ENCODE measurements around the gene U2AF1L4. TPM values are rescaled to one million over a fixed set of nuclear protein-coding genes. Genes with fewer than 3 reads are reported as not detected.

The U2AF1L4 gene
- total RNA-seq, 1 experiment from 2014 or later, result 14.3 TPM

GRCh38 chr19:35764432-35765315 lies 19.5 kb upstream of the U2AF1L4 start:
- intact Hi-C loops (cut with micrococcal nuclease; ENCODE audit: unreplicated experiment), result no loop called here
- peaks cover 7% of the 10 kb centered on the region for H3K79me2 ChIP-seq (ENCODE audit: low read depth)
- no TSS peak for BruUV-seq (replicated peaks)
- H3K9me2 ChIP-seq (ENCODE audit: insufficient read depth), result no peaks in the 10 kb centered on the region
- no peak overlapping the region for H2AFZ ChIP-seq
- H3K4me1 ChIP-seq (replicated peaks; ENCODE audit: insufficient read depth), result no peaks in the 10 kb centered on the region
- POLR2A ChIA-PET (ENCODE audit: unreplicated experiment), result no interaction called here
- CTCF ChIA-PET, result no interaction called here
- no peak for DNase-seq
- no peak overlapping the region for H3K27ac ChIP-seq
- H3K4me3 ChIP-seq, result no peak overlapping the region
- no peak overlapping the region for H3K4me2 ChIP-seq
- H3K36me3 ChIP-seq (ENCODE audit: low read depth), result no peaks in the 10 kb centered on the region; the same call in 1 of the 2 replicates
- H3F3A ChIP-seq (ENCODE audit: insufficient read depth, low read depth), result peaks cover 13% of the 10 kb centered on the region
- TF ChIP-seq CTCF (conservative IDR thresholded peaks at IDR 0.05) (no peak), EZH2 (IDR thresholded peaks at IDR 0.05; ENCODE audit: low read depth) (no peak)
- no peaks in the 10 kb centered on the region for H3K27me3 ChIP-seq (ENCODE audit: insufficient read depth, low read depth)
- H3K9me3 ChIP-seq (ENCODE audit: insufficient read depth, low read depth), result no peaks in the 10 kb centered on the region
- no peaks in the 10 kb centered on the region; the same call in 1 of the 2 replicates for H4K20me1 ChIP-seq (ENCODE audit: insufficient read depth)

DNA sequence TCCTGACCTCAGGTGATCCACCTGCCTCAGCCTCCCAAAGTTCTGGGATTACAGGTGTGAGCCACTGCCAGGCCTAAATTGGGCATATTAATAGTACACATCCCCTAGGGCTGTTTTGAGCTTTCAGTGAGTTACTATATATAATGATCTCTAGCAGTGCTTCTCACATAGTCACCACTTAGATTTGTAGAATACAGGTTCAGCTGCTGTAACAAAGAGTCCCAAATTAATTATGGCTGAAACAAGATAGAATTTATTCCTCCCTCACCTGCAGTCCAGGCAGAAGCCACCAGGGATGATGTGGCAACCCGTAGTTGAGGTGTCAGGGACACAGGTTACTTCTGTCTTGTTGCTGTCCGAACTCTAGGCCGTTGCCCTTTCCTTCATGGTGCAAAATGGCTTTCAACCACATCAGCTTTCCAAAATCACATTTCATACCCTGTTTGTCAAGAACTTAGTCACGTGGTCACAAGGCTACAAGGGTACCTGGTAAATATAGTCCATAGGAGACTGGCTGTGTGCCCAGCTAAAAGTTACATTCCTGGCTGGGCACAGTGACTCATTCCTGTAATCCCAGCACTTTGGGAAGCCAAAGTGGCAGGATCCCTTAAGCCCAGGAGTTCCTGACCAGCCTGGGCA lies 15.6 kb upstream of the U2AF1L4 start:
- TF ChIP-seq CTCF (conservative IDR thresholded peaks at IDR 0.05), result no peak
- TF ChIP-seq EZH2 (IDR thresholded peaks at IDR 0.05; ENCODE audit: low read depth), result no peak
- no TSS peak for BruUV-seq (replicated peaks)
- intact Hi-C loops (cut with micrococcal nuclease; ENCODE audit: unreplicated experiment), result no loop called here
- Histone ChIP-seq H3F3A (ENCODE audit: insufficient read depth, low read depth) (peaks cover 19% of the 10 kb centered on the region), H2AFZ (no peak overlapping the region), H3K27me3 (ENCODE audit: insufficient read depth, low read depth) (no peaks in the 10 kb centered on the region), H3K4me2 (no peak overlapping the region), H3K9me3 (ENCODE audit: insufficient read depth, low read depth) (no peaks in the 10 kb centered on the region), H3K4me1 (replicated peaks; ENCODE audit: insufficient read depth) (peaks cover 13% of the 10 kb centered on the region), H4K20me1 (ENCODE audit: insufficient read depth) (peaks cover 4% of the 10 kb centered on the region), H3K27ac (no peak overlapping the region), H3K36me3 (ENCODE audit: low read depth) (no peaks in the 10 kb centered on the region; the same call in 1 of the 2 replicates), H3K9me2 (ENCODE audit: insufficient read depth) (no peaks in the 10 kb centered on the region), H3K79me2 (ENCODE audit: low read depth) (peaks cover 19% of the 10 kb centered on the region), H3K4me3 (no peak overlapping the region)
- CTCF ChIA-PET, result no interaction called here
- no peak for DNase-seq
- POLR2A ChIA-PET (ENCODE audit: unreplicated experiment), result interaction anchor here (0.5 to 0.6 kb wide), 2 partner anchors 13 to 58 kb away, joined by 3 to 14 read pairs; no protein-coding TSS in a partner anchor

GRCh38 chr19:35759697-35760096 lies 14.5 kb upstream of the U2AF1L4 start:
- POLR2A ChIA-PET (ENCODE audit: unreplicated experiment), result no interaction called here
- Histone ChIP-seq H3K9me3 (ENCODE audit: insufficient read depth, low read depth) (no peaks in the 10 kb centered on the region), H3K4me2 (peak overlapping the region; percentile 75; the same call in 1 of the 2 replicates), H3K4me3 (0 out of 2 replicates have a peak overlapping the region, but pooled peaks have one; percentile 67), H3K9me2 (ENCODE audit: insufficient read depth) (no peaks in the 10 kb centered on the region), H4K20me1 (ENCODE audit: insufficient read depth) (peaks cover 4% of the 10 kb centered on the region; the same call in 1 of the 2 replicates), H3K27me3 (ENCODE audit: insufficient read depth, low read depth) (no peaks in the 10 kb centered on the region), H3K27ac (no peak overlapping the region), H3K4me1 (replicated peaks; ENCODE audit: insufficient read depth) (peaks cover 13% of the 10 kb centered on the region), H3K36me3 (ENCODE audit: low read depth) (no peaks in the 10 kb centered on the region; the same call in 1 of the 2 replicates), H3F3A (ENCODE audit: insufficient read depth, low read depth) (peaks cover 19% of the 10 kb centered on the region), H3K79me2 (ENCODE audit: low read depth) (peaks cover 19% of the 10 kb centered on the region), H2AFZ (no peak overlapping the region)
- TF ChIP-seq CTCF (conservative IDR thresholded peaks at IDR 0.05) (no peak), EZH2 (IDR thresholded peaks at IDR 0.05; ENCODE audit: low read depth) (no peak)
- intact Hi-C loops (cut with micrococcal nuclease; ENCODE audit: unreplicated experiment), result loop anchor here (2.0 kb wide), 1 partner anchor 19 kb away; no protein-coding TSS in a partner anchor
- CTCF ChIA-PET, result no interaction called here
- BruUV-seq (replicated peaks), result no TSS peak
- DNase-seq, result no peak
